PC-9 (cell line): Measurements from ENCODE around the gene RPL13. TPM values are rescaled to one million over a fixed set of nuclear protein-coding genes. Genes with fewer than 3 reads are reported as not detected.

Experiments
- BruUV-seq: library from RNA; stranded (reverse); fragments of 400-500 nt; replicated peaks from 2 replicates; lab custom pipeline; 2021; lab: Mats Ljungman, UMichigan
- CTCF ChIA-PET: fragments of 300-600 bp; sonication (Branson Sonifier 250); formaldehyde crosslinking; loops from one replicate; lab custom pipeline; 2022; ENCODE audit warnings: antibody characterized with exemption; lab: Charles Lee
- POLR2A ChIA-PET: fragments of 300-600 bp; sonication (Branson Sonifier 250); formaldehyde crosslinking; loops from one replicate; lab custom pipeline; 2022; ENCODE audit warnings: antibody characterized with exemption; ENCODE audit not compliant: unreplicated experiment; lab: Charles Lee
- DNase-seq, 2 experiments: peaks; one replicate each; pipeline versions ENCODE4 v3.0.0 to v3.0.0-alpha.2; 2015 to 2022; ENCODE audit warnings: mixed read lengths in 1 of 2
- H2AFZ ChIP-seq: fragments of 200-600 bp; sonication (generic); 2 replicates; pipeline ENCODE4 v1.8.1; 2017; ENCODE audit warnings: antibody characterized with exemption
- H3F3A ChIP-seq: fragments of 200-600 bp; sonication (generic); 2 replicates; pipeline ENCODE4 v1.8.1; 2017; ENCODE audit warnings: antibody characterized with exemption, mild to moderate bottlenecking, low read depth; ENCODE audit not compliant: insufficient read depth
- H3K27ac ChIP-seq: fragments of 200-600 bp; sonication (generic); 2 replicates; pipeline ENCODE4 v1.6.1; 2016; ENCODE audit warnings: mixed run types
- H3K27me3 ChIP-seq: fragments of 200-600 bp; sonication (generic); 2 replicates; pipeline ENCODE4 v1.6.1; 2016; ENCODE audit warnings: low read depth, mixed run types; ENCODE audit not compliant: insufficient read depth
- H3K36me3 ChIP-seq: fragments of 200-600 bp; sonication (generic); 2 replicates; pipeline ENCODE4 v1.6.1; 2016; ENCODE audit warnings: low read depth, mixed run types
- H3K4me1 ChIP-seq: fragments of 200-600 bp; sonication (generic); replicated peaks from 2 replicates; pipeline ENCODE4 v1.6.1; 2016; ENCODE audit warnings: mixed run types; ENCODE audit not compliant: insufficient read depth
- H3K4me2 ChIP-seq: fragments of 200-600 bp; sonication (generic); 2 replicates; pipeline ENCODE4 v1.6.1; 2017; ENCODE audit warnings: mixed run types
- H3K4me3 ChIP-seq: fragments of 200-600 bp; sonication (generic); 2 replicates; pipeline ENCODE4 v1.6.1; 2016; ENCODE audit warnings: mixed run types
- H3K79me2 ChIP-seq: fragments of 200-600 bp; sonication (generic); 2 replicates; pipeline ENCODE4 v1.6.1; 2017; ENCODE audit warnings: low read depth, mixed run types
- H3K9me2 ChIP-seq: fragments of 200-600 bp; sonication (generic); 2 replicates; pipeline ENCODE4 v1.8.1; 2017; ENCODE audit warnings: mild to moderate bottlenecking; ENCODE audit not compliant: insufficient read depth
- H3K9me3 ChIP-seq: fragments of 200-600 bp; sonication (generic); 2 replicates; pipeline ENCODE4 v1.8.1; 2016; ENCODE audit warnings: low read depth; ENCODE audit not compliant: insufficient read depth
- H4K20me1 ChIP-seq: fragments of 200-600 bp; sonication (generic); 2 replicates; pipeline ENCODE4 v1.8.1; 2017; ENCODE audit not compliant: insufficient read depth
- EZH2 ChIP-seq: fragments of 200-600 bp; sonication (generic); IDR thresholded peaks from 2 replicates; pipeline ENCODE4 v1.8.0; 2017; ENCODE audit warnings: antibody characterized with exemption, low read depth
- intact Hi-C: fragments of 100-400 bp; cut with micrococcal nuclease; formaldehyde crosslinking; loops from one replicate; pipeline ENCODE4 v1.10.0; 2022; ENCODE audit not compliant: unreplicated experiment
- total RNA-seq: library from RNA; stranded (reverse); gene quantifications from 2 replicates; pipeline ENCODE4 v1.2.3, GENCODE V29; 2021
- TF ChIP-seq, protein P1 (sequence below): fragments of 200-600 bp; sonication (generic); conservative IDR thresholded peaks from 2 replicates; pipeline ENCODE4 v1.6.1; 2017; ENCODE audit warnings: mixed run types, antibody characterized with exemption, mild to moderate bottlenecking, moderate library complexity

RPL13 gene
- total RNA-seq, 1 experiment from 2014 or later, result 2,045 TPM

DNA sequence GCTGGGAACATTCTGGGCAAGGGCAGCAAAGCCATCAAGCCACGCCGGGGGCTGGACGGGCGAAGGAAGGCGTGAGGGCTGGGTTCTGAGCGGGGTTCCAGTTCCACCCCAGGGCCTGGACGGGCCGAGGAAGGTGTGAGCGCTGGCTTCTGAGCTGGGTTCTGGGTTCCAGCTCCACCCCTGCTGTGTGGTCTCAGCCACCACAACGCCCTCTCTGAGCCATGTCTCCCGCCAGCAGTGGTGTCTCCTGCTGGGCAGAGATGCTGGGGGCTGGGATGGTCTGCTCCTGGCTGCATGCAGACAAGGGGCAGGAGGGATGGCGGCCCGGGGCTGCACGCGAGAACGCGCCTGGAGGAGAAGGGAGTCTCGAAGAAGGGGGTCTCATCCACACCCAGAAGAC lies 11.2 kb downstream of the RPL13 start:
- intact Hi-C loops, result loop anchor here (5.0 kb wide), 1 partner anchor 131 kb away; the partner anchor contains the start of gene SPATA2L
- no peak overlapping the region for H3K4me2 ChIP-seq
- no peaks in the 10 kb centered on the region for H3K9me3 ChIP-seq
- H3K79me2 ChIP-seq, result peaks cover 9% of the 10 kb centered on the region; the same call in 1 of the 2 replicates
- CTCF ChIA-PET, result no interaction called here
- no peaks in the 10 kb centered on the region for H3K27me3 ChIP-seq
- H3K9me2 ChIP-seq, result no peaks in the 10 kb centered on the region
- no peaks in the 10 kb centered on the region for H3K36me3 ChIP-seq
- H3F3A ChIP-seq, result peaks cover 17% of the 10 kb centered on the region; the same call in 1 of the 2 replicates
- H2AFZ ChIP-seq, result no peak overlapping the region
- POLR2A ChIA-PET, result interaction anchor here (0.5 kb wide), 1 partner anchor 19 kb away, joined by 3 read pairs; no protein-coding TSS in a partner anchor
- no peak overlapping the region for H3K27ac ChIP-seq
- peaks cover 9% of the 10 kb centered on the region; the same call in 1 of the 2 replicates for H4K20me1 ChIP-seq
- H3K4me3 ChIP-seq, result no peak overlapping the region
- TF ChIP-seq, protein P1, sequence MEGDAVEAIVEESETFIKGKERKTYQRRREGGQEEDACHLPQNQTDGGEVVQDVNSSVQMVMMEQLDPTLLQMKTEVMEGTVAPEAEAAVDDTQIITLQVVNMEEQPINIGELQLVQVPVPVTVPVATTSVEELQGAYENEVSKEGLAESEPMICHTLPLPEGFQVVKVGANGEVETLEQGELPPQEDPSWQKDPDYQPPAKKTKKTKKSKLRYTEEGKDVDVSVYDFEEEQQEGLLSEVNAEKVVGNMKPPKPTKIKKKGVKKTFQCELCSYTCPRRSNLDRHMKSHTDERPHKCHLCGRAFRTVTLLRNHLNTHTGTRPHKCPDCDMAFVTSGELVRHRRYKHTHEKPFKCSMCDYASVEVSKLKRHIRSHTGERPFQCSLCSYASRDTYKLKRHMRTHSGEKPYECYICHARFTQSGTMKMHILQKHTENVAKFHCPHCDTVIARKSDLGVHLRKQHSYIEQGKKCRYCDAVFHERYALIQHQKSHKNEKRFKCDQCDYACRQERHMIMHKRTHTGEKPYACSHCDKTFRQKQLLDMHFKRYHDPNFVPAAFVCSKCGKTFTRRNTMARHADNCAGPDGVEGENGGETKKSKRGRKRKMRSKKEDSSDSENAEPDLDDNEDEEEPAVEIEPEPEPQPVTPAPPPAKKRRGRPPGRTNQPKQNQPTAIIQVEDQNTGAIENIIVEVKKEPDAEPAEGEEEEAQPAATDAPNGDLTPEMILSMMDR, result no peak
- H3K4me1 ChIP-seq, result peaks cover 6% of the 10 kb centered on the region; the same call in 1 of the 2 replicates
- BruUV-seq, result no TSS peak
- no peak for DNase-seq

DNA sequence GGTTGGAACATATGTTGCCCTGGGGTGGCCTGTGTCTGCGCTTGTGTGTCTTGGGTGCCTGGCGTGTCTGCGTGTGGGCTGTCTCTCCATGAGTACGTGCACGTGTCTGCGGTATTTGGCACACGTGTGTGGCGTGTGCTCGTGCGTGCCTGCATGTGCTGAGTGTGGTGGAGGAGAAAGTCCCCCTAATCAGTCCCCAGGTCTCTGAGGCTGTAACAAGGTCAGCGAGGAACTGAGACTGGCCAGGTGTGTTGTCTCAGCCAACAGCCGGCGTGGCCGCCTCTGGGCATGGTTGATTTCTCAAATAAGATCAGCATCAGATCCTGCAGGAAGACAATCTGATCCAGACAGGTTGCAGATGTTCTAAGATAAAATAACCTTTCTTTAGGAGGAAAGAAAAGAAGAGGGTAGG lies 11.6 kb downstream of the RPL13 start:
- Histone ChIP-seq H4K20me1 (peaks cover 8% of the 10 kb centered on the region; the same call in 1 of the 2 replicates), H2AFZ (no peak overlapping the region), H3K27ac (no peak overlapping the region), H3K9me2 (no peaks in the 10 kb centered on the region), H3K4me2 (no peak overlapping the region), H3K27me3 (no peaks in the 10 kb centered on the region), H3K79me2 (peaks cover 9% of the 10 kb centered on the region; the same call in 1 of the 2 replicates), H3F3A (peaks cover 16% of the 10 kb centered on the region; the same call in 1 of the 2 replicates), H3K4me1 (peaks cover 7% of the 10 kb centered on the region; the same call in 1 of the 2 replicates), H3K36me3 (no peaks in the 10 kb centered on the region), H3K9me3 (no peaks in the 10 kb centered on the region), H3K4me3 (no peak overlapping the region)
- intact Hi-C loops, result loop anchor here (5.0 kb wide), 1 partner anchor 130 kb away; the partner anchor contains the start of gene SPATA2L
- POLR2A ChIA-PET, result no interaction called here
- CTCF ChIA-PET, result no interaction called here
- BruUV-seq, result no TSS peak
- TF ChIP-seq, protein P1, result no peak
- no peak for TF ChIP-seq EZH2
- peak in 1 of 2 experiments; percentile 30 for DNase-seq

DNA sequence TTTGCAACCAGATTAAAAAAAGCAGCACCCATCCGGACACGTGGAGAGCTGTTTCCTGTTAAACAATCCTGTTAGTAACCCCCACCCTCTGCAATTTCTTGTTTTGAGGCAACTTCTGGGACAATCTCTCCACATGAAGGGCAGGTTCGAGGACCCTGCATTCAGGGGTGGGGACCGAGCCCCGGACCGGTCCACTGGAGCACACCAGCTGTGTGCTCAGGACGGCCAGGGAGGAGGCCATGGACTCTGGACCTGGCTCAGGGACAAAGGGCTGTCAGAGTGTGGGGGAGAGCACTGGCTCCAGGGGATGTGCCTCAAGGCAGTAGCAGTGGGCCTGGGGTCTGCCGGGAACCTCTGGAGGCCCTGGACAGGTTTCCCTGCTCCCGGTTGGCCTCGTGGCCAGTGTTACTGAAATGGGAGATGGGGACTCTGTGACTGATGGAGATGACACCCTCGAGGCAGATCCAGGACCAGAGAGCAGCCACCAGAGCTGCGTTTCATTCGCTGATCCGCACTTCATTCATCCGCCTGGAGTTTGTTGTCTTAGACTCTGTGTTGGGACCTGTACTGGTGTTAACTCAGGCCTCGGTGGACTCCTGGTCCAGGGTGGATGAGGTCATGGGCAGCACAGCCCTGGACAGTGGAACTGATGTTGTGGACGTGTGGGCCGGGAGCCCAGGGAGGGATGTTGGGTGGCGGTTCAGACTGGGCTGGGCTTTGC lies 12.2 kb downstream of the RPL13 start:
- Histone ChIP-seq H4K20me1 (peaks cover 3% of the 10 kb centered on the region; the same call in 1 of the 2 replicates), H3K4me1 (peaks cover 7% of the 10 kb centered on the region; the same call in 1 of the 2 replicates), H3K27ac (no peak overlapping the region), H3K9me2 (no peaks in the 10 kb centered on the region), H3K27me3 (no peaks in the 10 kb centered on the region), H3F3A (peaks cover 18% of the 10 kb centered on the region), H2AFZ (no peak overlapping the region), H3K9me3 (no peaks in the 10 kb centered on the region), H3K36me3 (no peaks in the 10 kb centered on the region), H3K4me3 (no peak overlapping the region), H3K4me2 (no peak overlapping the region), H3K79me2 (peaks cover 9% of the 10 kb centered on the region; the same call in 1 of the 2 replicates)
- POLR2A ChIA-PET, result no interaction called here
- peak in 1 of 2 experiments; percentile 17 for DNase-seq
- TF ChIP-seq, protein P1, result no peak
- TF ChIP-seq EZH2, result no peak
- CTCF ChIA-PET, result no interaction called here
- intact Hi-C loops, result loop anchor here (5.0 kb wide), 1 partner anchor 130 kb away; the partner anchor contains the start of gene SPATA2L
- BruUV-seq, result no TSS peak
